GM12891 (cell line): ENCODE data around the gene TRA2B.

Experiments
- POLR2A ChIP-seq: IDR thresholded peaks from 2 replicates; pipeline ENCODE4 v1.6.1; 2011; ENCODE audit warnings: low read depth, low read length, control low read depth
- POLR2AphosphoS5 ChIP-seq: IDR thresholded peaks from 2 replicates; pipeline ENCODE4 v1.6.1; 2011; ENCODE audit warnings: low read depth, low read length, control low read depth
- POU2F2 ChIP-seq: IDR thresholded peaks from 2 replicates; pipeline ENCODE4 v1.6.1; 2011; ENCODE audit warnings: low read depth, mild to moderate bottlenecking, control low read depth, low read length, moderate library complexity

DNA sequence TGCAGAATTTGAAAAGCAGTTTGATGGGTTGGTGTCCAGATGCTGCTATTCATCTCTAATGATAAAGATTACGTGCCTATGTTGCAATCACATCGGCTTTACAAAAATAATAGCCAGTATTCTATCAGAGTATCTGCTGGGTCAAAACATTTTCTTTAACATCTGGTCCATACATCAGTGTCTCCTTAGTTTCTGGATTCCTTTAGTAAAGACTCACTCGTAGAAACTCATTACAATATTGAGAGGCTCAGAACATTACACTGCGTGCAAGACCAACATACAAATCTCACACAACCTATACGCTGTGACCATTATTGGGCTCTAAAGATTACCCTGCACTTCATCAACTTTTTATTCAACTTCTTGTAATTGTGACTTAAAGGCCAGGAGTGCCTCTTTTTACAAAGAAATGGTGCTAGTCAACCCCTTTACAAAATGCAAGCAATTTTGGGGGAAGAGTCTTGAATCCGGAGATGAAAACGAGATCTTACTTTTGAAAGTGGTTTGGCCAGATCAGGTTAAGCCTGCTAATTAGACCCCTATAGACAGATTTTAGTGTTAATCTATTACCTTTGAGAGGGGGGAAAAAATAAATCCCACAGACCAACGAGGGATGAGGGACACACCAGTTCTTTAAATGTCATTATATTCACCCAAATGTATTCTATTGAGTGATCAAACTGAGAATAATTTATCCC lies 2.9 kb downstream of the TRA2B start:
- TF ChIP-seq POLR2AphosphoS5 (no peak), POLR2A (no peak; the same call in 1 of the 2 replicates), POU2F2 (no peak)
